Measurements from ENCODE around the gene ICAM1.

- no peak for TF ChIP-seq YY1 (IDR thresholded peaks at IDR 0.05; ENCODE audit: insufficient read depth, insufficient read length)
- no peak for TF ChIP-seq SUZ12 (IDR thresholded peaks at IDR 0.05; ENCODE audit: extremely low read depth, insufficient read depth, insufficient read length)
Observed at GRCh38 chr19:10305139-10305806, 34.4 kb downstream of the ICAM1 start.
